Mammary epithelial cell (primary cell): ENCODE results near the gene DCC.

Source experiments
- CTCF ChIP-seq, 2 donors: IDR thresholded peaks in 1 of 2; conservative IDR thresholded peaks in 1 of 2; 2 replicates each; pipeline ENCODE4 v1.5.1; 2011 to 2012; ENCODE audit warnings: inconsistent platforms in 2 of 2, low read length in 2 of 2, mild to moderate bottlenecking in 2 of 2, control low read depth in 1 of 2, low read depth in 1 of 2; ENCODE audit not compliant: insufficient read depth in 1 of 2; ENCODE audit errors: extremely low read depth in 1 of 2
- EZH2 ChIP-seq: IDR thresholded peaks from 2 replicates; pipeline ENCODE4 v1.6.1; 2012; ENCODE audit warnings: low read length, inconsistent platforms, borderline replicate concordance

GRCh38 chr18:52441794-52442193 lies 101.8 kb downstream of the DCC start:
- no peak for TF ChIP-seq CTCF (conservative IDR thresholded peaks at IDR 0.05 in 1 of 2, IDR thresholded peaks at IDR 0.05 in 1 of 2; ENCODE audit: extremely low read depth in 1 of 2, insufficient read depth in 1 of 2, low read depth in 1 of 2, low read length in 2 of 2)
- TF ChIP-seq EZH2 = no peak
